IPS DF 19.7 (cell line): ENCODE results near the gene PARG.
"Not testable (repeated sequence)": the region's sequence is repeated elsewhere in the genome, so short reads cannot be mapped to it uniquely, and the experiment has no call there.

ENCODE experiments used
- DNase-seq: peaks from one replicate; pipeline ENCODE4 v3.0.0-alpha.2; 2013; ENCODE audit warnings: low read depth, low spot score

Gene PARG

GRCh38 chr10:49830016-49830415 lies 111.8 kb downstream of the PARG start:
- DNase-seq = no peak

GRCh38 chr10:49827297-49827696 lies 114.5 kb downstream of the PARG start:
- DNase-seq = no peak

GRCh38 chr10:49819234-49819958 lies 122.4 kb downstream of the PARG start:
- no peak for DNase-seq

GRCh38 chr10:49817845-49818244 lies 124.0 kb downstream of the PARG start:
- DNase-seq = no peak

- DNase-seq = no peak
Observed at GRCh38 chr10:49803988-49804387, 137.8 kb downstream of the PARG start.

- DNase-seq = no peak
Observed at GRCh38 chr10:49798275-49798674, 143.6 kb downstream of the PARG start.

GRCh38 chr10:49791100-49791499 lies 150.7 kb downstream of the PARG start:
- no peak for DNase-seq

GRCh38 chr10:49784681-49785080 lies 157.1 kb downstream of the PARG start:
- no peak for DNase-seq

GRCh38 chr10:49783645-49784044 lies 158.2 kb downstream of the PARG start:
- DNase-seq = no peak

GRCh38 chr10:49781247-49781646 lies 160.6 kb downstream of the PARG start:
- DNase-seq = no peak

- no peak for DNase-seq
Observed at GRCh38 chr10:49778197-49778596, 163.6 kb downstream of the PARG start.

- no peak for DNase-seq
Observed at GRCh38 chr10:49776851-49777250, 165.0 kb downstream of the PARG start.

GRCh38 chr10:49775014-49775413 lies 166.8 kb downstream of the PARG start:
- DNase-seq = no peak

- not testable (repeated sequence) for DNase-seq
Observed at GRCh38 chr10:49772944-49773343, 168.9 kb downstream of the PARG start.

- DNase-seq = not testable (repeated sequence)
Observed at GRCh38 chr10:49771046-49771445, 170.8 kb downstream of the PARG start.

GRCh38 chr10:49769692-49770091 lies 172.1 kb downstream of the PARG start:
- no peak for DNase-seq

- no peak for DNase-seq
Observed at GRCh38 chr10:49768731-49769130, 173.1 kb downstream of the PARG start.

- no peak for DNase-seq
Observed at GRCh38 chr10:49768329-49768728, 173.5 kb downstream of the PARG start.
